Immature natural killer cell (primary cell): ENCODE results near the gene TCN2. TPM values are rescaled to one million over a fixed set of nuclear protein-coding genes. Genes with fewer than 3 reads are reported as not detected.
"Not testable (repeated sequence)": the region's sequence is repeated elsewhere in the genome, so short reads cannot be mapped to it uniquely, and the experiment has no call there.

Experiments
- DNase-seq, 3 donors: peaks; one replicate each; pipeline ENCODE4 v3.0.0; 2022; ENCODE audit warnings: mixed read lengths in 1 of 3
- H3K27ac Mint-ChIP-seq, 6 donors: one replicate each; pipeline ENCODE4 v1.8.0; 2020; ENCODE audit warnings: mixed read lengths in 6 of 6, mild to moderate bottlenecking in 5 of 6, inconsistent platforms in 4 of 6, moderate library complexity in 3 of 6
- H3K27me3 Mint-ChIP-seq, 3 donors: one replicate each; pipeline ENCODE4 v1.8.0; 2020 to 2021; ENCODE audit warnings: low read depth in 3 of 3, mild to moderate bottlenecking in 3 of 3, mixed read lengths in 3 of 3, moderate library complexity in 3 of 3, inconsistent platforms in 1 of 3
- H3K36me3 Mint-ChIP-seq, 3 donors: one replicate each; pipeline ENCODE4 v1.8.0; 2020; ENCODE audit warnings: mixed read lengths in 3 of 3, inconsistent platforms in 2 of 3, mild to moderate bottlenecking in 2 of 3
- H3K4me1 Mint-ChIP-seq, 2 donors: one replicate each; pipeline ENCODE4 v1.8.0; 2020; ENCODE audit warnings: inconsistent platforms in 2 of 2, mild to moderate bottlenecking in 2 of 2, mixed read lengths in 2 of 2, moderate library complexity in 1 of 2
- H3K4me3 Mint-ChIP-seq, 5 donors: one replicate each; pipeline ENCODE4 v1.8.0; 2020; ENCODE audit warnings: mild to moderate bottlenecking in 5 of 5, mixed read lengths in 5 of 5, inconsistent platforms in 3 of 5, moderate library complexity in 3 of 5
- H3K9me3 Mint-ChIP-seq, 6 donors: one replicate each; pipeline ENCODE4 v1.8.0; 2020; ENCODE audit warnings: mild to moderate bottlenecking in 6 of 6, mixed read lengths in 6 of 6, inconsistent platforms in 4 of 6, moderate library complexity in 3 of 6
- polyA plus RNA-seq, 3 donors: library from polyadenylated mRNA; unstranded; fragments of 300-500 nt; fragmentation: Illumina TruSeq; gene quantifications; one replicate each; pipeline ENCODE4 v1.2.3, GENCODE V29; 2021

TCN2 gene
- polyA plus RNA-seq: under 1 TPM in 2 of 3 donors, not detected in 1; 0.14 to 0.59 TPM

DNA sequence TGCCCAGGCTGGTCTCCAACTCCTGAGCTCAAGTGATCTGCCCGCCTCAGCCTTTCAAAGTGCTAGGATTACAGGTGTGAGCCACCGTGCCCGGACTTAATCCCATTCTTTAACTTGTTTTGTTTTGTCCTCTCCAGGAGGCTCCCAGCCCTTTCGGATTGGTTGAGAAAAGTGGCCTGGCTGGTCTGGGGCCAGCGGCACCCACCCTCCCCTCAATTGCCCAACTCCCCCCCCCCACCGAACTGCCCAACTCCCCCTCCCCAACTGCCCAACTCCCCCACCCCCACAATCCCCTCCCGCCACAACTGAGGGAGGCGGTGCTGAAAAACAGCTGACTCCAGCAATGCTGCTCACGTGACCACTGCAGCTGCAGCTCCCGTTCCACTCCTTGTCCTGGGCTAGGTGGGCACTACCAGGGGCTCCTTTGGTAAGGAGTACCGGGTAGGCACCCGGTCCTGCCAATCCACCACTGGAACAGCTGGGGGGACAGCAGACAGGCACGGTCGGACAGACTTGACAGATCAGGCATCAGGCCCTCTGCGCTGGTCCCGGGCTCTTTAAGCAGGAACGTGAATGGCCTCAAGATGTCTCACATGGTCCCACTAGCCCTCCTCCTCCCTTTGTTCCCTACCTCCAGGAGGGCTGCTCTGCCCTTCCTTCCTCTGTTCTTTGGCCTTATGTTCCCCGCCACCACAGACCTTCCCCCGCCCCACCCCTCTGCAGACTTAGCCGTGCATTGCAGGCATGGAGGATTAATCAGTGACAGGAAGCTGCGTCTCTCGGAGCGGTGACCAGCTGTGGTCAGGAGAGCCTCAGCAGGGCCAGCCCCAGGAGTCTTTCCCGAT lies at the start of gene TCN2:
TCN2 (plus strand) TSS at position 720 of the 845 bp plus-strand sequence. CDS start 158 bp downstream, outside the sequence.
- Mint-ChIP-seq H3K27me3 (peaks cover 0 to 3% (median 2%) of the 10 kb centered on the region in 3 donors), H3K4me3 (peak within 1 kb of the TSS; percentile 87 to 90 (median 88)), H3K9me3 (no peaks in the 10 kb centered on the region), H3K4me1 (peaks cover 19 to 24% of the 10 kb centered on the region in 2 donors), H3K27ac (peak within 1 kb of the TSS in 5 of 6 donors; percentile 40 to 84 (median 69)), H3K36me3 (no peaks in the 10 kb centered on the region)
- peak; percentile 16 to 19 (median 17) for DNase-seq

GRCh38 chr22:30557243-30557642 lies 49.7 kb upstream of the TCN2 start:
- Mint-ChIP-seq H3K27me3 (peaks cover 0 to 2% (median 2%) of the 10 kb centered on the region in 3 donors), H3K9me3 (no peaks in the 10 kb centered on the region), H3K27ac (no peak overlapping the region), H3K36me3 (no peaks in the 10 kb centered on the region), H3K4me3 (no peak overlapping the region), H3K4me1 (no peaks in the 10 kb centered on the region)
- no peak for DNase-seq

DNA sequence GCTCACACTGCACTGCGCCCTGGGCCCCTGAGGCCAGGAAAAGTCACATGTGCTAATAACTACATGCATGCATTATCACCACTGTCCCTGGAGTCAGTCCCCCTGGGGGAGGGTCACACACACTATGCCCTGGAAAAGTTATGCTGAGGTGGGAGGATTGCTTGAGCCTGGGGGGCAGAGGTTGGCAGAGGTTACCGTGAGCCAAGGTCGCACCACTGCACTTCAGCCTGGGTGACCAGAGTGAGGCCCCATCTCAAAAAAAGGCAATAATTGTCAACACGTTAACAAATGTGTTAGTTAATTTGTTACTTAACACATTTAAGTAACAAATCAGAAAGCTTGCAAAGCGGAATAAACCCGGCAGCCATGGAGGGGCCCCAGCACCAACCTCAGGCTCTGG lies 47.1 kb upstream of the TCN2 start:
- Mint-ChIP-seq H3K4me3 (no peak overlapping the region), H3K27ac (no peak overlapping the region), H3K4me1 (no peaks in the 10 kb centered on the region), H3K36me3 (no peaks in the 10 kb centered on the region), H3K9me3 (no peaks in the 10 kb centered on the region), H3K27me3 (peaks cover 0 to 2% (median 2%) of the 10 kb centered on the region in 3 donors)
- DNase-seq: no peak

- not testable (repeated sequence) for H3K27ac Mint-ChIP-seq, H3K36me3 Mint-ChIP-seq, H3K4me1 Mint-ChIP-seq, H3K4me3 Mint-ChIP-seq, H3K9me3 Mint-ChIP-seq, H3K27me3 Mint-ChIP-seq, DNase-seq
Observed at GRCh38 chr22:30560643-30561202, 46.3 kb upstream of the TCN2 start.

GRCh38 chr22:30561402-30562189 lies 45.4 kb upstream of the TCN2 start:
- Mint-ChIP-seq H3K4me1 (no peaks in the 10 kb centered on the region), H3K27ac (no peak overlapping the region), H3K36me3 (no peaks in the 10 kb centered on the region), H3K27me3 (peaks cover 0 to 2% (median 2%) of the 10 kb centered on the region in 3 donors), H3K4me3 (no peak overlapping the region), H3K9me3 (no peaks in the 10 kb centered on the region)
- DNase-seq: no peak

GRCh38 chr22:30562366-30562765 lies 44.6 kb upstream of the TCN2 start:
- H3K4me3 Mint-ChIP-seq: no peak overlapping the region

GRCh38 chr22:30564045-30564760 lies 42.8 kb upstream of the TCN2 start:
- H3K4me3 Mint-ChIP-seq: no peak overlapping the region
- H3K9me3 Mint-ChIP-seq: no peaks in the 10 kb centered on the region
- no peaks in the 10 kb centered on the region for H3K36me3 Mint-ChIP-seq
- H3K27me3 Mint-ChIP-seq: peaks cover 0 to 5% (median 0%) of the 10 kb centered on the region in 3 donors
- H3K4me1 Mint-ChIP-seq: no peaks in the 10 kb centered on the region
- H3K27ac Mint-ChIP-seq: no peak overlapping the region
- DNase-seq: no peak

More at GRCh38 chr22:30562366-30562765, 44.6 kb upstream of the TCN2 start:
- no peaks in the 10 kb centered on the region for H3K36me3 Mint-ChIP-seq
- no peaks in the 10 kb centered on the region for H3K9me3 Mint-ChIP-seq
- H3K27me3 Mint-ChIP-seq: peaks cover 0 to 3% (median 1%) of the 10 kb centered on the region in 3 donors
- no peak for DNase-seq
- H3K4me1 Mint-ChIP-seq: no peaks in the 10 kb centered on the region
- H3K27ac Mint-ChIP-seq: no peak overlapping the region

- no peaks in the 10 kb centered on the region for H3K9me3 Mint-ChIP-seq
- peaks cover 0 to 5% (median 0%) of the 10 kb centered on the region in 3 donors for H3K27me3 Mint-ChIP-seq
- H3K4me3 Mint-ChIP-seq: no peak overlapping the region
- H3K4me1 Mint-ChIP-seq: no peaks in the 10 kb centered on the region
- no peak overlapping the region for H3K27ac Mint-ChIP-seq
- no peaks in the 10 kb centered on the region for H3K36me3 Mint-ChIP-seq
- DNase-seq: no peak
Observed at GRCh38 chr22:30564761-30565119, 42.2 kb upstream of the TCN2 start.

- Mint-ChIP-seq H3K36me3 (no peaks in the 10 kb centered on the region), H3K27me3 (peaks cover 0 to 5% (median 0%) of the 10 kb centered on the region in 3 donors), H3K4me3 (no peak overlapping the region), H3K4me1 (no peaks in the 10 kb centered on the region), H3K9me3 (no peaks in the 10 kb centered on the region), H3K27ac (no peak overlapping the region)
- no peak for DNase-seq
Observed at GRCh38 chr22:30565341-30565740, 41.6 kb upstream of the TCN2 start.

GRCh38 chr22:30566125-30566524 lies 40.8 kb upstream of the TCN2 start:
- Mint-ChIP-seq H3K27ac (no peak overlapping the region), H3K27me3 (peaks cover 0 to 5% (median 0%) of the 10 kb centered on the region in 3 donors), H3K36me3 (no peaks in the 10 kb centered on the region), H3K4me3 (no peak overlapping the region), H3K4me1 (no peaks in the 10 kb centered on the region), H3K9me3 (no peaks in the 10 kb centered on the region)
- no peak for DNase-seq

- not testable (repeated sequence) for H3K36me3 Mint-ChIP-seq, DNase-seq, H3K9me3 Mint-ChIP-seq, H3K4me3 Mint-ChIP-seq, H3K4me1 Mint-ChIP-seq, H3K27ac Mint-ChIP-seq, H3K27me3 Mint-ChIP-seq
Observed at GRCh38 chr22:30567277-30567676, 39.7 kb upstream of the TCN2 start.

- Mint-ChIP-seq H3K4me3 (no peak overlapping the region), H3K27me3 (peaks cover 0 to 3% (median under 1%) of the 10 kb centered on the region in 3 donors), H3K36me3 (no peaks in the 10 kb centered on the region), H3K9me3 (no peaks in the 10 kb centered on the region), H3K4me1 (no peaks in the 10 kb centered on the region), H3K27ac (no peak overlapping the region)
- DNase-seq: no peak
Observed at GRCh38 chr22:30568137-30568805, 38.7 kb upstream of the TCN2 start.

DNA sequence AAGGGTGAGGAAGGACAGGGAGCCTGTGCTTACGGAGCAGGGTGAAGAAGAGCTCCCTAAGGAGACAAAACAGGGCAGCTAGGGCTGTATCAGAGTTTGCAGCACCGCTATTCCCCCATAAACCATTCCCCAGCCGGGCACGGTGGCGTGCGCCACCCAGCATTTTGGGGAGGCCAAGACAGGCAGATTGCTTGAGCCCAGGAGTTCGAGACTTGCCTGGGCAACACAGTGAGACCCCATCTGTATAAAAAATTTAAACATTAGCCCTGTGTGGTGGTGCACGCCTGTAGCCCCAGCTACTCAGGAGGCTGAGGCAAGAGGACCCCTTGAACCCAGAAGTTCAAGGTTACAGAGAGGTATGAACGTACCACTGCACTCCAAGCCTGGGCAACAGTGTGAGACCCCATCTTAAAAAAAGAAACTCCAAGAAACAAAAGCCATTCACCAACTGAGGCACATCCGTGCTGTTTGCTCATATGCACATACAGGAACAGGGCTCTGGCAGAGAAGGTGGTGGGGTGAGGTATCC lies 37.2 kb upstream of the TCN2 start:
- Mint-ChIP-seq H3K4me3 (no peak overlapping the region), H3K27me3 (peaks cover 0 to 3% (median 1%) of the 10 kb centered on the region in 3 donors), H3K9me3 (no peaks in the 10 kb centered on the region), H3K4me1 (no peaks in the 10 kb centered on the region), H3K27ac (no peak overlapping the region), H3K36me3 (no peaks in the 10 kb centered on the region)
- no peak for DNase-seq
